Psoas muscle (tissue), 8 donors: ENCODE results near the gene FAM131A. TPM values are rescaled to one million over a fixed set of nuclear protein-coding genes. Genes with fewer than 3 reads are reported as not detected.

Source experiments
- ATAC-seq, 4 donors: fragments of 200-7000 bp; cut with Tn5 transposase; one replicate each; pipeline ENCODE4 v1.9.1; 2020; ENCODE audit warnings: moderate library complexity in 3 of 4, mild to moderate bottlenecking in 2 of 4
- DNase-seq, 2 donors: peaks; one replicate each; pipeline ENCODE4 v3.0.0-alpha.2; 2020
- H3K27ac ChIP-seq: fragments of 200-600 bp; one replicate; pipeline ENCODE4 v1.8.0; 2022
- H3K27me3 ChIP-seq, 3 donors: fragments of 200-600 bp in 1 of 3; one replicate each; pipeline versions ENCODE4 v1.6.1 to v1.8.0; 2013 to 2022; ENCODE audit warnings: low read length in 2 of 3, mild to moderate bottlenecking in 2 of 3, moderate library complexity in 1 of 3; ENCODE audit not compliant: insufficient read depth in 3 of 3
- H3K36me3 ChIP-seq, 2 donors: fragments of 200-600 bp in 1 of 2; one replicate each; pipeline versions ENCODE4 v1.6.1 to v1.8.0; 2013 to 2022; ENCODE audit warnings: low read depth in 1 of 2, mild to moderate bottlenecking in 1 of 2, moderate library complexity in 1 of 2; ENCODE audit not compliant: insufficient read depth in 1 of 2
- H3K4me1 ChIP-seq: fragments of 200-600 bp; one replicate; pipeline ENCODE4 v1.8.0; 2022
- H3K4me3 ChIP-seq: fragments of 200-600 bp; one replicate; pipeline ENCODE4 v1.8.0; 2022; ENCODE audit warnings: mild to moderate bottlenecking
- H3K9me3 ChIP-seq: fragments of 200-600 bp; one replicate; pipeline ENCODE4 v1.8.0; 2022
- WGBS, 3 donors: extraction: QIAGEN DNeasy Blood & Tissue Kit; methylation state at CpG; one replicate each; pipeline versions ENCODE4 v1.1.6 to v1.1.7; 2013; 5-methylcytosine and 5-hydroxymethylcytosine counted together
- intact Hi-C, 2 donors: fragments of 100-400 bp; cut with DNase I; formaldehyde crosslinking; loops; one replicate each; pipeline versions ENCODE4 v1.11.0 to v1.14.2; 2022
- polyA plus RNA-seq, 3 donors: library from polyadenylated mRNA; stranded (reverse); fragments of 200-250 nt; gene quantifications; one replicate each; pipeline ENCODE4 v1.2.3, GENCODE V29; 2013
- total RNA-seq, 4 donors: library from RNA; stranded (reverse); fragmentation: NEBNext Ultra II Directional in 2 of 4; extraction: Animal tissue kit (Norgen Biotek cat#: 25700) in 2 of 4; gene quantifications; one replicate each; pipeline versions ENCODE4 v1.2.1 to v1.2.4, GENCODE V29; 2021 to 2023
- TF ChIP-seq, protein P1 (sequence below): fragments of 200-600 bp; IDR thresholded peaks from one replicate; pipeline ENCODE4 v1.8.0; 2022; ENCODE audit warnings: antibody characterized with exemption
- donor health status: healthy with polysubstance abuse.
- donor health status: DM: no; HTN: no; CAD: no; lungs with moderate emphysema.
- donor health status: Bipolar disorder and iron deficiency.
- donor health status: healthy.
- donor health status: DM: yes; HTN: yes; CAD: no.
- donor health status: DM: no; HTN: no; CAD: no.
- donor health status: DM: no; HTN: no; CAD: no.
- donor health status: DM: yes; HTN: yes; CAD: no.

The FAM131A gene
- total and polyA plus RNA-seq, 7 donors = 12.6 to 26.8 (median 13.9) TPM

DNA sequence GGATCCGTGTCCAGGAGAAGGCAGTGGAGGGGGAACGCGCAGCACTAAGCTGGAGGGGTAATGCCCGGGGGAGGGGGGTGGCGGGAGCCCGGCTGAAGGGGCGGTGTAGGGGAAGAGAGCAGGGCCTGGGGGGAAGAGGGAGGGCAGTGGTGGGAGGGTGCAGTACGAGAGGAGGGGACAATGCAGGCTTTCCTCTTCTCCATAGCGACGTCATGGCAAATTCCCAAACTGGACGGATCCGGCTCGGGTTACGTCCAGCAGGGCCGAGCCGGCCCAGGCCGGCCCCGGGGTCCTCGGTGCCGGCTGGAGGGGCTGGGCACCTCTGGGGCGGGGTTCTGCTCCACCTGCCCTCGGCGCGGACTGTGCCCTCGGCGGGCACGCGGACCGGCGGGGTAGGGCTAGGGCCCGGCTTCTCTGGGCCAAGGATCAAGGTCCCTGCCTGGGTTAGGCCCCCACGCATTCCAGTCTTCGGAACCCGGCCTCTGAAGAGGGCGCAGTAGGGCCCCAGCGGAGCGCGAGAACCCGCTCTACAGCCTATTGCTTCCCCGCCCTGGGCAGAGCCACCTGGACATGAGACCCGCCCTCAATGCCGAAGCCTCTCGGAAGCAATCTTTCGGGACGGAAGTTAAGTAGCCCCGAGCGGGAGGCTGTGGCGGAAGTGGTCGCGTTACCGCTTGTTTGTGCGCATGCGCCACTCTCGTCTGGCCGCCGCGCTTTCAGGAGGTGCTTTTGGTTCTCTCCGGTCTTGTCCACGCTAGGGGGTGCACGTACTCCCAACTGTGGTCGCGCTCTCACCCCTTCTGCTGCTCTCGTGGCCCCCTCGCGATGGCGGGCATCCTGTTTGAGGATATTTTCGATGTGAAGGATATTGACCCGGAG is 25.5 kb downstream of the FAM131A start:
- DNase-seq (peak; percentile 96 to 98), ATAC-seq (peak; percentile 82 to 88 (median 84))
- H3K27ac ChIP-seq = peak overlapping the region; percentile 98
- peaks cover 2 to 31% of the 10 kb centered on the region in 2 donors for H3K36me3 ChIP-seq
- no peaks in the 10 kb centered on the region for H3K27me3 ChIP-seq
- H3K4me1 ChIP-seq = peaks cover 11% of the 10 kb centered on the region
- intact Hi-C loops = no loop called here
- WGBS, 3 donors = 0% methylated on average over 53 to 68 of the region's 68 CpGs
- H3K4me3 ChIP-seq = peak overlapping the region; percentile 96
- TF ChIP-seq, protein P1, sequence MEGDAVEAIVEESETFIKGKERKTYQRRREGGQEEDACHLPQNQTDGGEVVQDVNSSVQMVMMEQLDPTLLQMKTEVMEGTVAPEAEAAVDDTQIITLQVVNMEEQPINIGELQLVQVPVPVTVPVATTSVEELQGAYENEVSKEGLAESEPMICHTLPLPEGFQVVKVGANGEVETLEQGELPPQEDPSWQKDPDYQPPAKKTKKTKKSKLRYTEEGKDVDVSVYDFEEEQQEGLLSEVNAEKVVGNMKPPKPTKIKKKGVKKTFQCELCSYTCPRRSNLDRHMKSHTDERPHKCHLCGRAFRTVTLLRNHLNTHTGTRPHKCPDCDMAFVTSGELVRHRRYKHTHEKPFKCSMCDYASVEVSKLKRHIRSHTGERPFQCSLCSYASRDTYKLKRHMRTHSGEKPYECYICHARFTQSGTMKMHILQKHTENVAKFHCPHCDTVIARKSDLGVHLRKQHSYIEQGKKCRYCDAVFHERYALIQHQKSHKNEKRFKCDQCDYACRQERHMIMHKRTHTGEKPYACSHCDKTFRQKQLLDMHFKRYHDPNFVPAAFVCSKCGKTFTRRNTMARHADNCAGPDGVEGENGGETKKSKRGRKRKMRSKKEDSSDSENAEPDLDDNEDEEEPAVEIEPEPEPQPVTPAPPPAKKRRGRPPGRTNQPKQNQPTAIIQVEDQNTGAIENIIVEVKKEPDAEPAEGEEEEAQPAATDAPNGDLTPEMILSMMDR = peak; percentile 41
- no peaks in the 10 kb centered on the region for H3K9me3 ChIP-seq

DNA sequence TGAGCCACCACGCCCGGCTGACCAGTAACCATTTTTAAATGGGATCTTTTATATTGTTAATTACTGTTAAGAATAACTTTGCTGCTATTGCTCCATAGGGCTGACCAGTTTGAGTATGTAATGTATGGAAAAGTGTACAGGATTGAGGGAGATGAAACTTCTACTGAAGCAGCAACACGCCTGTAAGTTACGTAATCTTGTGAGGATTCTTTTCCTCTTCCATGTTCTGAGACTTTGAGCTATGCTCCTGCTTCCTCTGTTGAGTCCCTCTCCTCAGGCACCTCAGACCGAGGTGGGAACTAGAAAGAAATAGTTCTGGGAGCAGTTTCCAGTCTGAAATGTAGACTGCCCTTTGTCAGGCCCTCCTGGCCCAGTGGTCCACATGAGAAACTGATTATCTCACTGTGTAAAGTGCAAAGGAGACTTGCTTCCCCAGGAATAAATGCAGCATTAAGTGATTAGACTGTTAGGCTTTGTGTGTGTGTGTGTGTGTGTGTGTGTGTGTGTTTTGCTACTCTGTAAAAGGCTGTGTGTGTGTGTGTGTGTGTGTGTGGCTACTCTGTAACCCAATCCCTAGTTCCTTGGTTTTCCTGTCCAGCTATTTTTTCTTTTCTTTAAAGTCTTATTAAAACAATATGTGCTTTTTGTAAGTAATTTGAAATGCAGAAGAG is 29.4 kb downstream of the FAM131A start:
- TF ChIP-seq, protein P1 = no peak
- H3K4me3 ChIP-seq = no peak overlapping the region
- intact Hi-C loops = no loop called here
- WGBS, 3 donors = 80 to 89% (median 85%) methylated on average over 5 of the region's 5 CpGs
- no peaks in the 10 kb centered on the region for H3K27me3 ChIP-seq
- no peak for DNase-seq
- peaks cover 17% of the 10 kb centered on the region for H3K4me1 ChIP-seq
- ATAC-seq = no peak
- H3K27ac ChIP-seq = no peak overlapping the region
- H3K36me3 ChIP-seq = peaks cover 2 to 41% of the 10 kb centered on the region in 2 donors
- no peaks in the 10 kb centered on the region for H3K9me3 ChIP-seq

DNA sequence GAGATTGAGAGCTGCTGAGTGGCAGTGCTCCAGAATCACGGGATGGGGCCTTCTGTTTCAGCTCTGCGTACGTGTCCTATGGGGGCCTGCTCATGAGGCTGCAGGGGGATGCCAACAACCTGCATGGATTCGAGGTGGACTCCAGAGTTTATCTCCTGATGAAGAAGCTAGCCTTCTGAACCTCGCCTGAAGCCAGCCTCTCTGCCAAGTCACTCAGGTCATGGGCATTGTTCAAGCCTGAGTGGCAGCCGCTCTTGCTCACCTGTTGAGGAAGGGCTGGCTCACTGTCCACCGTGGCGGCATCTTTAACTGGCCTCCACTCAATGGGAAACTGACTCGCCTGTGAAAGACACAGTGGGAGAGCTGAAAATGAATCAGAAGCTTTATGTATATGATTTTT is 30.7 kb downstream of the FAM131A start:
- Histone ChIP-seq H3K4me3 (no peak overlapping the region), H3K27me3 (no peaks in the 10 kb centered on the region), H3K36me3 (peaks cover 2 to 41% of the 10 kb centered on the region in 2 donors), H3K9me3 (no peaks in the 10 kb centered on the region), H3K4me1 (peaks cover 17% of the 10 kb centered on the region), H3K27ac (no peak overlapping the region)
- DNase-seq (peak in 1 of 2 donors; percentile 42), ATAC-seq (no peak)
- intact Hi-C loops = no loop called here
- TF ChIP-seq, protein P1 = no peak
- WGBS, 3 donors = 73 to 77% (median 74%) methylated on average over 9 of the region's 9 CpGs

DNA sequence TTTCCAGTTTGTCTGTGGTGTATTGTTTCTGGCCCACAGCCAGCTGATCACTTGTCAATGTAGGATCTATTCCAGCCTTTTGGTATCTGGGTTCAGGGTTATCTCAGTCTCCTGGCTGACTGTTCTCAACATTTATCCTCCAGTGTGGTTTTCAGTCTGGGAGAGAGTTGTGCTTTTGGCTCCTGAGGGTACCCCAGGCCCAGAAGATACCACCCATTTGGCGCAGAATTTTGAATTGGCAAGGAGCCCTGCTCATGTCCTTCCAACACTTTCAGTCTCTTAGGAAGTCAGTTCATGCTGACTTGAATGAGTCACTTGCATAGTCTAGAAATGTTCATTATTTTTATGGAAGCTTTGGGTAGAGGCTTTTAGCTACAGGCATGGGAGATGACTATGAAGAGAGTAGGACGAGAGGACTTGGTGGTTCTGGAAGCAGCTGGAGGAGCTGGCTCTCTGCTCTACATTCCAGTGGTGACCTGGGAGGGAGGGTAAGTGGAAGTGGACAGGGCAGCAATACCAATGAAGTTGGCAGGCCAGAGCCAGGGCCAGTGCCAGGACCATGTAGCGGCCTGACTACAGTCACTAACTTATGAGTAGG is 31.3 kb downstream of the FAM131A start:
- Histone ChIP-seq H3K27me3 (no peaks in the 10 kb centered on the region), H3K9me3 (no peaks in the 10 kb centered on the region), H3K36me3 (peaks cover 2 to 41% of the 10 kb centered on the region in 2 donors), H3K27ac (peak overlapping the region; percentile 48), H3K4me3 (no peak overlapping the region), H3K4me1 (peaks cover 17% of the 10 kb centered on the region)
- intact Hi-C loops = no loop called here
- DNase-seq (peak in 1 of 2 donors; percentile 68), ATAC-seq (peak; percentile 51 to 84 (median 70))
- TF ChIP-seq, protein P1 = no peak
- 26 to 35% (median 32%) methylated on average over 3 of the region's 3 CpGs for WGBS, 3 donors
